Esophagus squamous epithelium (tissue), 4 donors: ENCODE results near the gene ABCB9.

Experiments used
- CTCF ChIP-seq, 6 experiments: fragments of 450-650 bp in 4 of 6; fragments of 200-600 bp in 2 of 6; sonication (generic) in 2 of 6; IDR thresholded peaks; one replicate each; pipeline ENCODE4 v1.5.1; 2016 to 2019; ENCODE audit warnings: antibody characterized with exemption in 6 of 6, mild to moderate bottlenecking in 4 of 6, moderate library complexity in 4 of 6
- POLR2A ChIP-seq, 4 donors: fragments of 450-650 bp; IDR thresholded peaks; one replicate each; pipeline ENCODE4 v1.6.1; 2017; ENCODE audit warnings: antibody characterized with exemption in 4 of 4, mild to moderate bottlenecking in 4 of 4, moderate library complexity in 3 of 4

GRCh38 chr12:122990561-122990960 lies 24.3 kb upstream of the ABCB9 start:
- no peak for TF ChIP-seq CTCF (IDR thresholded peaks at IDR 0.05)
- TF ChIP-seq POLR2A (IDR thresholded peaks at IDR 0.05) = no peak
